ENCODE data around the gene ITGA6.
A peak's percentile ranks its signal among the peaks of the same experiment; 100 is the strongest.
"Not testable (repeated sequence)": the region's sequence is repeated elsewhere in the genome, so short reads cannot be mapped to it uniquely, and the experiment has no call there.

Gene ITGA6

DNA sequence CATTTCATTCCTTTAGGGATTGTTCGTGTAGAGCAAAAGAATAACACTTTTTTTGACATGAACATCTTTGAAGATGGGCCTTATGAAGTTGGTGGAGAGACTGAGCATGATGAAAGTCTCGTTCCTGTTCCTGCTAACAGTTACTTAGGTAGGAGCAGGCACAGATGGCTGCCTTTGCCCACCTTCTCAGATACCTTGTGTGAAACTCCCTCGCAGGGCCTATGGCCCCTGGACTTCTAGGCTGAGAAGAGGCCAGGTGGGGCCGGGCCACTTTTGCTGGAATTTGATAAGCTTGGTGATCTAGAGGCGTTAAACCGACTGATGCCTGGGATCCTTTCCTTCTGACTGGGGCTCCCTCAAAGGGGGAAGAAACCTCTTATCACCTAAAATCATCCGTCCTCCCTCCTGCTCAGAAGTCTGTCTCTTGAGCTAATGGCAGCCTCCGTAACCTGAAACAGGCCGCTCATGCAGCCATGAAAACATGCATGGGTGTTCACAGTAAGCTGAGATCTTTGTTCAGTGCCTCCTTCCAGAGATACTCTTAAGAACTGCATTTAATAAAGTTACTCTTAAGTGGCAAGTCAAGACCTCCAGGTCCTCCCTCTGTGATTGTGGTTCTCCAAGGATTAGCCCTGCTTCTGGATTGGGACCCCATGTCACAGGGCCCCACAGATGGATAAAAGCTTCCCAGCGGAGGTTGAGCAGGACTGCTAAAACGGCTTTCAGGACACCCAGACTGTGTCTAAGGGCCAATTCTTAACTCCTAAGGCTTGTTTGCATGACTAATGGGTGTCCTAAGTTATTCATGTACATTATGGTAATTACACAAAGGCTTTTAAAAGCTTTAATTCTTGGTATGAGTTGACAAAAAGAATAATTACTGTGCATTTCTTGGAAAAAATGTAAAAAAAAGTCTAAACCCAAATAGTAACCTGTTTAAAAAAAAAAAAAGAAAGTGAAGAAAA lies 43.9 kb downstream of the ITGA6 start:
- DNase-seq, result no peak

DNA sequence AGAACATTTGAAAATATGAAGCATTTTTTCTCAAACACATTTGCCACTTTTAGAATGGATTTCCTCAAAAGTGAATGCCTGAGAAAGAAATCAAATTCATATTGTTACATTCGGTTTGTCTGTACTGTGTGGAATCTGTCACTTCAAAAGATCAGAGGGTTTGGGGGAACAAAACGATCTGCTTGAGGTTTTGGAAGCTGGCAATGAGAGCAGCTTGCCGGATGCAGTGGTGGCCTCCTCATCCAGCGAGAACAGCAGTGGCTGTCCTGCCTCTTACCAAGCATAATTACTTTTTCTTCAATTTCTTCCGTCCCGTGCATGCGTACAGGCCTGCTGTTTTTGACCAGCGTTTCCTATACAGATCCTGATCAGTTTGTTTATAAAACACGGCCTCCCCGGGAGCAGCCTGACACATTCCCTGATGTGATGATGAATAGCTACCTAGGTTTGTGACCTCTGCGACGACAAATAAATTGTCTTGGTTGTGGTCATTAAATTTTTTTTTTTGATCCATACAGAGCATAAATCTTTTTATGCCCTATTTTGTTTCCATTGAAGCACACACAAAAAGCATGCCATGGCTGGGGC lies 45.2 kb downstream of the ITGA6 start:
- no peak for DNase-seq

DNA sequence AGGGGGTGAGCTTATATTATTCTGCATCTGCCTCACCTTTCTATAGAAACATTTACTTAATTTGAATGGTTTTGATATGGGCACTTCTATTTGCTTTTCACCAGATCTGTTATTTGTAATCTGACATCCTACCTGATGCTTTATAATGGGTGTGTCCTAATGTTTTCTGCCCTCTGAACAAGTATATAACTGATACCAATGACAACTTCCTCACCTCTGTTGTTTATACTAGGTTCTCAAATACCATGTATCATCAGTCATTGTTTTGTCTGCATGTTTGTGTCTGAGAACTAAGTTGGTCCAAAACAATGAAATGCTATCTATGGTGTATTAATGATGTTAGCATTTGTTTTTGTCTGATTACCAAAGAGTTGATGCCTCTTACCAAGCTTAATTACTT lies 45.8 kb downstream of the ITGA6 start:
- no peak for DNase-seq

DNA sequence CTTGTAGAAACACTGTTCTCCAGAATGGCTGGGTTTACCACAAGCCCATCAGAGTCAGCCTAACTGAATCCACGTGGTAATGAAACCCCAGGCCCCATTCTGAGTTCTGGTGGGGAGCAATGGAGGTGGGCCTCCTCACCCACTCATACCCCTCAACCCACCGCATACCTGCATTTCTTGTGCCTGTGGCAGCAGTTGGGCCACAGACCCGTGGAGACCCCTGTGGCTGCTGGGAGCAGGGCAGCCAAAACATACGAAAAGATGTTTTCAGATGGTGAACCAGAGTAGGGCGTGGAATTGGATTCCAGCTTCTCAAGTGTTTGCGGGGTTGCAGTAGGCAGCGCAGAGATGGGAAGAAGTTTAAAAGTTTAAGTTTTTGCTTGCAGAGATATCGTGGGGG lies 51.0 kb downstream of the ITGA6 start:
- no peak for DNase-seq

DNA sequence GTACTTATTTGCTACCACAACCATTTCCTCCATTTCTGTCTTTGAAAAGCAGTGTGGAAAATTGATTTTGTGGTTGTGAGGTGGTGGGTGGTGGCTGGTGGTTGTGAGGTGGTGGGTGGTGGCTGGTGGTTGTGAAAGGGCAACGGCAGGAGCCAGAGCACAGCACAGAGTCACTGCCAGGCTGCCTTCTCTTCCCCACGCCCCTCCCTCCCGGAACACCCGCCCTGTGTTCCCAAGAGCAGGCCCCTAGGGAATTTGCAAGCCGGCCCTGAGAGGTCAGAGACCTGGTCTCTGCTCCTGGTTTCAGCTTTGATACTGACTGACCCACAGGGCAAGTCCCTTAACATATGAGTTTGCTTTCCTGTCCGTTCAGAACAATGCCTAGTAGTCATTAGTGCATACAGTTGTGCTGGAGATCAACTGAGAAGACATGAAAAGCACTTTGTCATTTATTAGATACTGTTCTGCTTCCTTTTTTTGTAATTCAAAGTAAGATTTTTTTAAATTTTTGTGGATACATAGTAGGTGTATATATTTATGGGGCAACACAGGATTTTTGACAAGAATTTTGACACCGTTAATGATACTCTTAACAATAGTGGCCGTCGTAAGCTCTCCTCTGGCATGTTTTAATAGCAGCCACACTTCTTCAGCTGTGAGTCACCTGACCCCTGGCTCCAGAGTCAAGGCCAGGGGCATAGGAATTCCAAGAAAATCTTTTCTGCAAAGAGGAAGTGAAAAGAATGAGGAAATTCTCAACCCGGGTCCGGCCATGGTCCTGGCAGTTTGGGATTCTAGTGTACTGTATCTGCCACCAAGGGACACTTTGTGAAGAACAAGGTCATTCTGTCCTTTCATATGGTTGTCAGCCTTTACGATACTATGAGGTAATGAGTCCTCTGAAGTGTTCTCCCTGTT lies 53.2 kb downstream of the ITGA6 start:
- no peak for DNase-seq

DNA sequence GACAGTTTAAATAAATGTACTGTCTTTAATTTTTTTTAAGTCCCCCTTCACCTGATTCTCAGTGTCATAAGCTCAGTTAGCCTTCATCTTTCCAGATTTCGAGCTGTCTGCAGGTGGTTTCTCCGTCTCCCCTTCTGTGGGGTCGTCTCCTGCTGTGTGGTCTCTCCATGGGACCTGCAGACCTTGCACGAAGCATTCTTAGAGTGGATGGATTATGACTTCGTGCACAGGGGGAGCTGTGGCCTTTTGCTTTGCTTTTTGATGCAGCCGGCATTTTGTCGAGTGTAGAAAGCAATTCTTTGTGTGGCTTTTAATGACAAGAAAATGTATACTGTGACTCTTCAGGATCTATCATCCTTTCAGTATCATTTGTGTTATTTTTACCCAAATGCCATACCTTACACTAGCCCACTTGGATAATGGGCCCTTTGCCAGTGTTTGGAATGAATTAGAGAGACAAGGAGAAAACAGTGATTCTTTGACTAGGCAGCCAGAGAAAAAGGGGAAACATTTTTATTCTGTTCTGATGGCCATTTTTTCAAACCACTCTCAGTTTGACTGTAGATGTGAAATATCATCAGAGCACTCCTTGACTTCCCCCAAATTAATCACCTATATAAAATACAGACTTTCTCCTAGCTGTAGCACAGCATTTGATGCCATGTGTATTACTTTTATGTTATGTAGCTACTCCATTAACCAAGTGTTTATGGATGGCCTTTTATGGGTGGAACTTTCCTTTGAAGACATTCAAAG lies 54.3 kb downstream of the ITGA6 start:
- DNase-seq, result no peak

DNA sequence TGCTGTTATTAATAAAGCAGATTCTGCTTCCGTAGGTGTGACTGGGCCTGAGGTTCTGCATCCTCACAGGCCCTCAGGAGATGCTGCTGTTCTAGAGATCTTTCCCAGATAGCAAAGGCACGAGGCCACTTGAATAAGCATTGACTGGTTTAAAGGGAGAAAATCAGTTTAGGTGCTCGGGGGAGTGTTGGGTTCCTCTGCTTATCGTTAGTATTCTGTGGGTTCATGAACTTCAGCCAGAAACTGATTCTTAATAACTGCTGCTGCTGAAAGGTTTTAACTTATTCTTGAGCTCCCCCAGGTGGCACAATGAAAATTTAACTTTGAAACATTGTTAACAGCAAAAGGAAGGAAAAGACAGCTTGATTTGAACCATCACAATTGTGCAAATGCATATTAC lies 56.9 kb downstream of the ITGA6 start:
- peak; percentile 25 for DNase-seq

DNA sequence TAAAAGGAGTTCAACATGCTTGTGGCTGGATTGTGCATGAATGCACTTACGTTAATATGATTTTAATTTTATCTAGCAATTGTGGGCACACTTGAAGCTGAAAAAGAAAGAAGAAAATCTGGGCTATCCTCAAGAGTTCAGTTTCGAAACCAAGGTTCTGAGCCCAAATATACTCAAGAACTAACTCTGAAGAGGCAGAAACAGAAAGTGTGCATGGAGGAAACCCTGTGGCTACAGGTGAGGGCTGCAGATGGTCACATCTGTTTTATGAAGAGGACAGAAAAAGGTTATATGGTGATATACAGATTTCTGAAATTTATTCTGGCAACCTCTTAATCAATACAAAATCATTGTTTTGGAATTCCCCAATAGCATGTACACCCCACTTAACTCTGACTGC lies 57.3 kb downstream of the ITGA6 start:
- no peak for DNase-seq

DNA sequence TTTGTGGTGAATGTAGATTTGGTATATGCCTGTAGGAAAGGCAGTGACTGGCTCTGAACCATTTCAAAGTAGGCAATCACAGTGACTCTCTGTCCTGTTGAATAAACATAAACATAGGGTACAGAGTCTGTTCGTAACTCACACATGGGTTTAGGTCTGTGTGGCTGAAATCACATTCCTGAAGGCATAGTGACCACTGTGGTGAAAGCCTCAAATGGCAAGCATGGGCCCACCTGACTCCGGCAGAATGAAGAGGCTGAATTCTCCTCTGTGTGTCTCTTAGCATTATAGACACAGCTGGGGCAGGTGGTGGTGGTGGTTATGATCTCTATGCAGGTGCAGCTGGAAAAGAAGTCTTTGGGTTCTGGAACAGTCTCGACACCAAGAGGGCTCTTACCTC lies 61.2 kb downstream of the ITGA6 start:
- DNase-seq, result no peak

DNA sequence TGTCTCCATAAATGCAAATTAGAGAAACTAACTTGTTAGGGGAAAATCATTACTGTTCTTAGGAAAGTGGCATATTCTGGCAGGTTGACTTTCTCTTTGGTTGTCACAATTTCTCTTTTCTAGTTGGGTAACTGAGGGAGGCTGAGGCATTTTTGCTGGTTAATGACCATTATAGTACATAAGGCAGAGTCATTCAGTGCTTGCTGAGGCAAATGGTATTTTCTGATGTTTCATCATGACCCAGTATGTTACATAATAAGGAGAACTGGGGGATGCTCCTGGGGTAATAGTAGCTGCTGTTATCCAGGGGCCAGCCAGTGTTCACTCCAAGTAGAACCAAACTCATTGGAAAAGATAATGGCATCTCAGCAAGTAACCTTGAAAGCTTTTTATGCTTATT lies 62.3 kb downstream of the ITGA6 start:
- no peak for DNase-seq

DNA sequence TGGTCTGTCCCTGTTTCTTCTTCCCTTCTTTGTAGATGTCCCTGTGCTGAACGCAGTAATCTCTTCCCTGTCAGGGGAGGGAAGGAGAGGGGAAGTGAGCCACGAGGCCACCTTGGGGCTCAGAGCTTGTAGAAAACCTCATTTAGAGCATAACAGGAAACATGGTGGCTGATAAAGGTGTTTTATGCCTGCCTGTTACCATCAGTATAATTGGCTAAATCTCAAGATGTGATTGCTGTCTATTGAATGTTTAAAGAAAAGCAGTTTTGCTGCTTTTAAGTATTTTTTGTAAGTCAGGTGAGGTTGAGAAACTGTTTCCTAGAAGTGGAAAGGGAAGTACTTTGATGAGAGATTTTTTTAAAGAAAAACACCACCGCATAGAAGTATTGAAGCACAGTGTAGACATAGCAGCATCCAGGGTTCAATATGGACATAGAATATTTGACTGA lies 68.8 kb downstream of the ITGA6 start:
- DNase-seq, result no peak

DNA sequence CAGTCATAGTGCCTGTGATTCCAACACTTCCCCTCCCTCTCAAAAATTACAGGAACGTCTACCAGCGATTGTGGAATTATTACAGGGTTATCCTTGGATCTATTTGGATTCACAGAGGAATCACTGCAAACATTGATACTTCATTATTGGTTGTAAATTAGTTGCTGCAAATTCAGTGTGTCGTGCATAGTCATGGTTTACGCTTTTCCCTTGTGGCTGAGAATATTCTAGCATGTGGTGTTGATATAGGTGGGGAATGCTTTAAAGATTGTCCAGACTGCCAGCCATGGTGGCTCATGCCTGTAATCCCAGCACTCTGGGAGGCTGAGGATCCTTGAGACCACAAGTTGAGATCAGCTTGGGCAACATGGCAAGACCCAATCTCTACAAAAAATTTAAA lies 79.8 kb downstream of the ITGA6 start:
- no peak for DNase-seq

DNA sequence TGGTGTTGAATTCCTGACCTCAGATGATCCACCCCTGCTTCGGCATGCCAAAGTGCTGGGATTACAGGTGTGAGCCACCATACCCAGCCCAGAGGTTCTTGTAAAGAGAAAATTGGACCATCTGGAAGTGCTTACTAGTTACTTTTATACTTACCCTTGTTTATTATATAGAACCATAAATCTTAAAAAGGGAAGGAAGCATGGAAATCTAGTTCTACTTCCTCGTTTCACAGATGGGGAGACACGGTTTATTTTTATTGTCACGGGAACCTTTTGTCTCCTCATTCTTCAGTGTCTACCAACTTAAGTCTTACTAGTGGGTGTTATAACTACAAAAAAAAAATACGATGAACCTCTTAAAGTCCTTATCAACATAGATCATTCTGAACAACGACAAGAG lies 82.7 kb downstream of the ITGA6 start:
- DNase-seq, result no peak

DNA sequence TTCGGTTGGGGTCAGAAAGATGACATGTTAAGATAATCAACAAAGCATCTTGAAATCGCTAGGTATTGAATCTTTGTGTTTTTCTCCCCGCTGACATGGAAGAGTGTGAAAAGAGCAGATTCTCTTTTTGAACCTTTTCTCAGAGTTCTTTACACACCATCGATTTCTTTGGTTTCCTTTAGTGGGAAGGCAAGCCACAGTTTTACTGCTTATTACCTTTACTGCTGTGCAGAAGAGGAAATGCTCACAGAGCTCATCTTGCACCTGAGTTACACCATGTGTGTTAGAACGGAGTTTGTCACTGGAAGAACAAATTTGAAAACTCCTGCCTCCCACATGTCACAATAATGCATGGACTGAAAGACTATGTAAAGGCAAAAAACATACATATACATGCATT lies 83.2 kb downstream of the ITGA6 start:
- no peak for DNase-seq

DNA sequence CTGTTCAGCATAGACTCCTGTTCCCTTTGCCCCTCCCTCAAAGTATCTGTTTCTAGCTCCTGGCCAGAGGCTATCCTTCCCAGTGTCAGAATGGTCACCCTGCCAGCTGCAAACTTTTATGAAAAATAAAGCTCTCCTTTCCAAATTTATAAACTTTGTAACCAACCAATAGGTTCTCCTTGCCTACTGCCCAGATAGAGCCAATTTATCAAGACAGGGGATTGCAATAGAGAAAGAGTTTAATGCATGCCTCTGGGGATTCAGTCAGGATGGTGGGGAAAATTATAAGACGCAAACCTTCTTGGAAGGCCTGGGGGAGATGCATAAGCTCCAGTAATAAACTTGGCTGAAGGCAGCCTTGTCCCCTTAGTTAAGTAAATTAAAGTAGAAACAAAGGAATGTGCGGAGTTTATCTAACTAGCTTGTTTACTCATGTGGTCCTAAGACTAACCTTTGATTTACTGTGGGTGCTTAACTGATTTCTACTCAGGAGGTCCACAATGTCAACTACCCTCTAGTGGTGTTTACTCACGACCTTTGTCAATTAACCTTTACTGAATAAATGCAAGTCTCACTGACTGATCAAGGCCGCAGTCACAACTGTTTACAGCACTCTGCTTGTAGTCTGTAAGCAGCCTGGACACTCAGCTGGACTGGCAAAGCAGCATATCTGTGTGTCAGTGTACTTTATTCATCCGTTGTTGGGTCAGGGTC lies 85.6 kb downstream of the ITGA6 start:
- DNase-seq, result no peak

DNA sequence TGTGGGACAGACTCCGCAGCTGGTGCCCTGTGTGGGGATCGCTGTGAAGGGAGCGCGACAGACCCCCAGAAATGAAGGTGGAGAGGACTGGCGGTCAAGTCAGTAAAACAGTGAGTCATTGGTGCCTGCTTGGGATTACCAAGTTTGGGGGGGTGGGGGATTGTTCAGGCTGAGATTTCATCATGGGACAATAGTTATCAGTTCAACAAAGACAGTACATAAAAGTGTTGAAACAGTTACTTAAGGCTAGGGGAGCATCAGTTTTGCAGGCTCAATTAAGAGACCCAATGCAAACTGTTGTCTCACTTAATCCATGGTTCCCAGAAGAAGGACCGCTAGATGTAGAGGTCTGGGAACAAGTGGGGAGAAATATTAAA lies 86.1 kb downstream of the ITGA6 start:
- DNase-seq, result no peak

DNA sequence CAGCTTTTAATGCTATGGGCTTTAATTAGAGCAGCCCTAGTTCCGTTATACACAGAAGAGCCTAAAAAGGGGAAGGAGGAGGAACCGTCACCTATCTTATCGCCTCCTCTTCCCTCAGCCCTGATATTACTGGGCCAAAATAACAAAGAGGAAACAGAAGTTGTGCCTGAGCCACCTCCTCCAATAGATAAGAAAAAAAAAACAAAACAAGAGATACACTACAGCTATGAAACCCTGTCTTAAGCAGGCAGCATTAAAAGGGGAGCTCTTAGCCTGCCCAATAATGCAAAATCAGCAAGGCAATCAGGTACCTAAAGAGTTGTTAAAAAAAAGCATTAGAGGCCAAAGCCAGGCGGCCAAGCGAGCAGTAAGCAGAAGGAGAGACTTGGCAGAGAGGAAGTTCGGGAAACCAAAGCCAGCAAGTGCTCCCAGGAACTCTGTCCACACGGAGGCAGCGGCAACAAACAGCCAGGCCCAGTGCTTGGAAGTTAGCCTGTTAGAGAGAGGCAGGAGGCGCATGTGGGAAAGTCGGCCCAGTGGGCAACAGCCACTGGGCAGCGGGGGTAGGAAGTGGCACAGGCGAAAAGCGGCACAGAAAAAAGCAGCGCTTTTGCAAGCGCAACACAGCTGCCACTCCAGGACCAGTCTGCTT lies 86.7 kb downstream of the ITGA6 start:
- no peak for DNase-seq

DNA sequence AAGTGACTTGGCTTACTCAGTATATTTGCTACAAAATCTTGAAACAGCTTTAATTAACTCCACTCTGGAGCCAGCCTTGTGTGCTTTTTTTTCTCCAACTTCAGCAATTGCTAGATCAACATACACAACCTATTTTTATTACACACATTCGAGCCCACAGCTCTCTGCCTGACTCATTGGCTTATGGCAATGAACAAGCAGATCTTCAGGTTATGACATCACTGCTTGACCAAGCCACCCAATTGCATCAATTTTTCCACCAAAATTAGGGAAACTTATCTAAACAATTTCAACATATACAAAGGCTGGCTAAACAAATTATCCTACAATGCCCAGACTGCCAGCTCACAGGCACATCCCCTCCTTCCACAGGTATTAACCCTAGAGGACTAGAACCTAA lies 88.9 kb downstream of the ITGA6 start:
- no peak for DNase-seq

DNA sequence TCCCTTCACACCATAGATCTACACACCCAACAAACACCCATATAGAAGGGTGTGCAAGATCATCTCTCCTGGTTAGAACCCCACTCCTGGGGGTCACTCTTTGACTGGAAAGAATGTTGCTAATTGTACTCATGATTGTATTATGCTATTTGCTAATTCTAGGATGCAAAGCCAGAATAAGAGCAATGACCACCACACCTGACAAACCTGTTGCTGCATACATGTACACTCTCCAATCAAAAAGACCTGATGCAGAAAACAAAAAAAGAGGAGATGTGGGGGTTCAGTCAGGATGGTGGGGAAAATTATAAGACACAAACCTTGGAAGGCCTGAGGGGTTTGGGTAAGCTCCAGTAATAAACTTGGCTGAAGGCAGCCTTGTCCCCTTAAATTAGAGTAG lies 91.6 kb downstream of the ITGA6 start:
- no peak for DNase-seq

DNA sequence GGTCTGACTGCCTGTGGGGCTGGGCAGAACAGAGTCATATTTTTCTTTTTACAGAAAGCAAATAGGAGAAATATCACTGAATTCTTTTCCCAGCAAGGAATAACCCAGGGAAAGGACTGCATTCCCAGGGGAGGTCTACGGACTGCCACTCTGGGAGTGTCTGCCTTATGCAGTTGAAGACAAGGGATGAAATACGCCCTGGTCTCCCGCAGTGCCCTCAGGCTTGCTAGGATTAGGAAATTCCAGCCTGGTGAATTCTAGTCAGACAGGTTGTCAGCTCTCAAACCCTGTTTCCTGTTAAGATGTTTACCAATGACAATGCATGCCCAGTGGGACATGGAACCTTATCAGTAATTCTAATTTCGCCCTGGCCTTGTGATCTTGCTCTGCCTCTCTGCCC lies 98.2 kb downstream of the ITGA6 start:
- no peak for DNase-seq

DNA sequence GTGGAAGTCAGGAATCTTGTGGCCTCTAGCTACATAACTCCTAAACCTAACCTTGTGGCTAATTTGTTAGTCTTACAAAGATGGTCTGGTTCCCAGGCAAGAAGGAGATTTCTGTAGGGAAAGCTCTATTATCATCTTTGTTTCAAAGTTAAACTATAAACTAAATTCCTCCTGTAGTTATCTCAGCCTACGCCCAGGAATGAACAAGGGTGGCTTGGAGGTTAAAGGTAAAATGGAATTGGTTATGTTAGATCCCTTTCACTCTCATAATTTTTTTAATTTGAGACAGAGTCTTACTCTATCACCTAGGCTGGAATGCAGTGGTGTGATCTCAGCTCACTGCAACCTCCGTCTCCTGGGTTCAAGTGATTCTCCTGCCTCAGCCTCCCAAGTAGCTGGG lies 103.9 kb downstream of the ITGA6 start:
- DNase-seq, result no peak

DNA sequence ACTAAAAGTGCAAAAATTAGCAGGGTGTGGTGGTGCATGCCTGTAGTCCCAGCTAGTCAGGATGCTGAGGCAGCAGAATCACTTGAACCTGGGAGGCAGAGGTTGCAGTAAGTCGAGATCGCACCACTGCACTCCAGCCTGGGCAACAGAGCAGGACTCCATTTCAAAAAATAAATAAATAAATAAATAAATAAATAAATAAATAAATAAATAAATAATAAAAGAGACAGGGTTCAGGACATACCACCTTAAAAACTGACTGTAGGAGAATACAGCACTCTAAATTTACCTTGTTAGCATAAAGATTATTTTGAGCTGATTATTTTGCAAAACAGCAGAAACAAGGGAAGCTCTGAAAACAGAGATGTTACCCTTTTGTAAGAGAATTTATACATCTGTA lies 105.1 kb downstream of the ITGA6 start:
- DNase-seq, result not testable (repeated sequence)

All from NCI-H1694 (cell line).